ENCODE results near the gene RAD51B.

DNA sequence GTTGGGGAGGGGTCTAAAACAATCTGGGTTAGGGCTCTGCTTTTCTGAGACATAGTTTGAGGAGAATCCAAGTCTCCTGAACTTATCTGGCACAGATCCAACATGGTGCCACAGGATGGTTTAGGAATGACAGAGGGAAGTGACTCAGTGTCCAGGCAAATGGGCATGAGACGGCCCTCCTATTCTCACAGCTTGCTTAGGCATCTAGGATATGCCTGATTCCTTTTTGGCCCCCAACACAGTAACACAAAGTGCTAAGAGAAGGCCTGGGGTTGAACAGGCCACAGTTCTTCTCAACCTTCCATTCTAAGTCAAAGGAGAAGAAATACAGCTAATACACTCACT is 855.6 kb downstream of the RAD51B start:
- TF ChIP-seq EZH2 (IDR thresholded peaks at IDR 0.05; ENCODE audit: low read length, missing control alignments) (no peak), CTCF (conservative IDR thresholded peaks at IDR 0.05 in 1 of 2, IDR thresholded peaks at IDR 0.05 in 1 of 2; ENCODE audit: low read depth in 1 of 2, low read length in 2 of 2) (no peak)
